GOT3 (cell line): Measurements from ENCODE around the gene PRTN3.
"Not testable (repeated sequence)": the region's sequence is repeated elsewhere in the genome, so short reads cannot be mapped to it uniquely, and the experiment has no call there.

ENCODE experiments used
- DNase-seq: peaks from one replicate; lab custom pipeline; 2025; ENCODE audit warnings: mixed read lengths; lab: John Stamatoyannopoulos, UW

Gene PRTN3

DNA sequence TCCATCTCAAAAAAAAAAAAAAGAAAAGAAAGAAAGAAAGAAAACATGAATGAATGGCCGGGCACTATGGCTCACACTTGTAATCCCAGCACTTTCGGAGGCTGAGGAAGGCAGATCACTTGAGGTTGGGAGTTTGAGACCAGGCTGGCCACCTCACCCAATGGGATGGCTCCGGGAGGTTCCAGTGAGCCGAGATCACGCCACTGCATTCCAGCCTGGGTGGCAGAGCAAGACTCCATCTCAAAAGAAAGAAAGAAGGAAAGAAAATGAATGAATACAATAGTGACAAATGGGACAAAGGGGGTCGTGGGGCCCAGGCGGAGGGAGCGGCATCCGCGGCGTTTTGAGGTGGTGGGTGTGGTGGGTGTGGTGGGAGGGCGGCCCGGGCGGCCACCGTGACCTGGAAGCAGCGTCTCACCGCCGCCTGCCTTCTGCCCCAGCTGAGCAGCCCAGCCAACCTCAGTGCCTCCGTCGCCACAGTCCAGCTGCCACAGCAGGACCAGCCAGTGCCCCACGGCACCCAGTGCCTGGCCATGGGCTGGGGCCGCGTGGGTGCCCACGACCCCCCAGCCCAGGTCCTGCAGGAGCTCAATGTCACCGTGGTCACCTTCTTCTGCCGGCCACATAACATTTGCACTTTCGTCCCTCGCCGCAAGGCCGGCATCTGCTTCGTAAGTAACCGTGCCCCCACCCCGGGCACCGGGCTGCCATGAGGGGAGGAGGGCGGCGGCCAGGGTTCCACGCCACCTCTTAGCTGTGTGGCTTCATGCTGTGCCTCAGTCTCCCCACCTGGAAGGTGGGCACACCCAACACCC, 5.1 kb downstream of the PRTN3 start:
- DNase-seq: no peak

- DNase-seq: no peak
Observed at GRCh38 chr19:848386-848921, 7.7 kb downstream of the PRTN3 start.

DNA sequence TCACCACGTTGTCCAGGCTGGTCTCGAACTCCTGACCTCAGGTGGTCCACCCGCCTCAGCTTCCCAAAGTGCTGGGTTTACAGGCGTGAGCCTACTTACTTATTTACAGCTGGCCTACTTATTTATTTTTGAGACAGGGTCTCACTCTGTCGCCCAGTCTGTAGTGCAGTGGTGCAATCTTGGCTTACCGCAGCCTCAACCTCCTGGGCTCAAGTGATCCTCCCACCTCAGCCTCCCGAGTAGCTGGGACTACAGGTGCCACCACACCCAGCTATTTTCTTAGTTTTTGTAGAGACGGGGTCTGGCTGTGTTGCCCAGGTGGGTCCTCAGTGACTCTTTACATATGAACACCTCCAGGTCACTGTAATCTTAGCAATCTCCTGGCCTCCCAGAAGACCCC, 8.4 kb downstream of the PRTN3 start:
- not testable (repeated sequence) for DNase-seq

DNA sequence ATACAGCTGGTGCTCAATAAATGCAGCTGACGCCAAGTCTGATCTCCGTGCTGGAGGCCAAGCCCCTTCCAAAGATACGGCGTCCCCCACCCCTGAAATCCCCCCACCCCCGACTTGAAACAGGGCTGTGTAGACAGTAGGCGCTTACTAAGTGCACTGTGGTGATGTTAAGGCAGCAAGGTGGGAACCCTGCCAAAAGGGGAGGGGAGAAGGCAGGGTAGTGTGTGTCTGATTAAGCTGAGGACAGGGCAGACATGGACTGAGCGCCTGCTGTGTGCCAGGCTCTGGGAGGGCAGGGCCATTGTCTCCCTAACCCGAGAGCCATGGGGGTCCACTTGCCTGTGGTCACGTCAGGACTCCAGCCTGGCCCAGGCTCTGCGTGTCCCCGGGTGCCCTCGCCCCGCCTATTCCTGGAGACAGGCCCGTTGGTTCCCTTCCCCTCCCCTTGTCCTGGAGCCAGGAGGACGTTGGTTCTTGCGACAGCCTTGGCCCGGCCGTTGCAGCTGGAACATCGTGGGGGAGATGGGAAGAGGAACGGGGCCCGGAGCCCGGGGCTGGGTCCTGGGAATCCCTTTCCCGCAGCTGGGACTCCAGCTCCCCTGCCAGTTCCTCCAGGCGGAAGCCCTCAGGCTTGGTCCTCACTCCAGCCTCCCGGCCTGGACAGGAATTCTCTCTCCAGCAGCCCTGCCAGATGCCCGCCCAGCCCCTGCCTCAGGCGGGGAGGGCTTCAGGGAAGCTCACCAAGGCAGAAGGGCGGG, 9.6 kb downstream of the PRTN3 start:
- DNase-seq: peak; percentile 43

DNA sequence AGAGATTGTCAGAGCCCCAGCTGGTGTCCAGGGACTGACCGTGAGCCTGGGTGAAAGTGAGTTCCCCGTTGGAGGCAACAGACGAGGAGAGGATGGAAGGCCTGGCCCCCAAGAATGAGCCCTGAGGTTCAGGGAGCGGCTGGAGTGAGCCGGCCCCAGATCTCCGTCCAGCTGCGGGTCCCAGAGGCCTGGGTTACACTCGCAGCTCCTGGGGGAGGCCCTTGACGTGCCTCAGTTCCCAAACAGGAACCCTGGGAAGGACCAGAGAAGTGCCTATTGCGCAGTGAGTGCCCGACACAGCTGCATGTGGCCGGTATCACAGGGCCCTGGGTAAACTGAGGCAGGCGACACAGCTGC, 10.2 kb downstream of the PRTN3 start:
- DNase-seq: no peak

DNA sequence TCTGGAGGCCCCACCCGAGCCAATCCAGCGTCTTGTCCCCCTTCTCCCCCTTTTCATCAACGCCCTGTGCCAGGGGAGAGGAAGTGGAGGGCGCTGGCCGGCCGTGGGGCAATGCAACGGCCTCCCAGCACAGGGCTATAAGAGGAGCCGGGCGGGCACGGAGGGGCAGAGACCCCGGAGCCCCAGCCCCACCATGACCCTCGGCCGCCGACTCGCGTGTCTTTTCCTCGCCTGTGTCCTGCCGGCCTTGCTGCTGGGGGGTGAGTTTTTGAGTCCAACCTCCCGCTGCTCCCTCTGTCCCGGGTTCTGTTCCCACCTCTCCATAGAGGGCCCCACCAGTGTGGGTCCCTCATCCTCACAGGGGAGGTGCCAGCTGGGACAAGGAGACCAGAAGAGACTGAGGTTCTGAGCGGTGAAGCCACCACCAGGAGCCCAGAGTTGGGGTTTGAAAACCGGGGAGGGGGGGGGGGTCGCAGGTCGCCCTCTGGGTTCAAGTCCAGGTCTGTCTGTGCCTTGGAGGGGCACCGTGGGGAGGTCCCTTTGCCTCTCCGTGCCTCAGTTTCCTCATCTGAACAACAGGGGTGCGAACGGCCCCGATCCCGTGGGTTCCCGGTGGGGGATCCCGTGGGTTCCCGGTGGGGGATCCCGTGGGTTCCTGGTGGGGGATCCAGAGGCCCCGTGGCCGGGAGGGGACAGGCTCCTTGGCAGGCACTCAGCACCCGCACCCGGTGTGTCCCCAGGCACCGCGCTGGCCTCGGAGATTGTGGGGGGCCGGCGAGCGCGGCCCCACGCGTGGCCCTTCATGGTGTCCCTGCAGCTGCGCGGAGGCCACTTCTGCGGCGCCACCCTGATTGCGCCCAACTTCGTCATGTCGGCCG, 11.6 kb downstream of the PRTN3 start, which contains the start of gene ELANE:
Gene ELANE (plus strand): TSS at position 168 of the 878 bp plus-strand sequence. CDS start 26 bp downstream, at position 194.
- no peak for DNase-seq

DNA sequence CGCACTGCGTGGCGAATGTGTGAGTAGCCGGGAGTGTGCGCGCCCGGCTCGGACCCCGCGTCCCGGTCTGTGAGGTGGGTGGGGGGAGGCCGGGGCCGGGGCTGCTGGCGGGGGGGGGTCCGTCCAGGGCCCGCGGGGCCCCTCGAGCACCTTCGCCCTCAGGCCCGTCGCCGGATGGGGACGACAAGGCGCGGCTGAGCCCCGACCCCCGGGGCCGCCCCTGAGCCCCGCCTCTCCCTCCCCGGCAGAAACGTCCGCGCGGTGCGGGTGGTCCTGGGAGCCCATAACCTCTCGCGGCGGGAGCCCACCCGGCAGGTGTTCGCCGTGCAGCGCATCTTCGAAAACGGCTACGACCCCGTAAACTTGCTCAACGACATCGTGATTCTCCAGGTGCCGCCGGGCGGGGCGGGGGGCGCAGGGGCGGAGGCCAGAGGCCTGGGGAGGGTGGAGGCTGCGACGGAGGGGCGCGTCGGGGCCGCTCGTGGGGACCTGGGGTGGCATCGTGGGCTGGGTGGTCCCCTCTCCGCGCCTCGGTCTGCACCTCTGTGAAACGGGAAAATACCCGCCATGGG, 12.3 kb downstream of the PRTN3 start:
- DNase-seq: no peak

DNA sequence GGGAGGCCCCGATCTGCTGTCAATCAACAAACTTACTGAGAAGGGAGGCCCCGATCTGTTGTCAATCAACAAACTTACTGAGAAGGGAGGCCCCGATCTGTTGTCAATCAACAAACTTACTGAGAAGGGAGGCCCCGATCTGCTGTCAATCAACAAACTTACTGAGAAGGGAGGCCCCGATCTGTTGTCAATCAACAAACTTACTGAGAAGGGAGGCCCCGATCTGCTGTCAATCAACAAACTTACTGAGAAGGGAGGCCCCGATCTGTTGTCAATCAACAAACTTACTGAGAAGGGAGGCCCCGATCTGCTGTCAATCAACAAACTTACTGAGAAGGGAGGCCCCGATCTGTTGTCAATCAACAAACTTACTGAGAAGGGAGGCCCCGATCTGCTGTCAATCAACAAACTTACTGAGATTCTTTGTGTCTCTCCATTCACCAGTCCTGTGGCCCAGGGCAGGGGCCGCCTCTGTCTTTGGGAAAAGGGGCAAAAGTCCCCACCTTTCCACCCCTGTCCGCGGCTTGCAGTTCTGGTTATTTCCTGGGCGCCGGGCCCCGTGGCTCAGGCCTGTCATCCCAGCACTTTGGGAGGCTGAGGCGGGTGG, 12.9 kb downstream of the PRTN3 start:
- not testable (repeated sequence) for DNase-seq

DNA sequence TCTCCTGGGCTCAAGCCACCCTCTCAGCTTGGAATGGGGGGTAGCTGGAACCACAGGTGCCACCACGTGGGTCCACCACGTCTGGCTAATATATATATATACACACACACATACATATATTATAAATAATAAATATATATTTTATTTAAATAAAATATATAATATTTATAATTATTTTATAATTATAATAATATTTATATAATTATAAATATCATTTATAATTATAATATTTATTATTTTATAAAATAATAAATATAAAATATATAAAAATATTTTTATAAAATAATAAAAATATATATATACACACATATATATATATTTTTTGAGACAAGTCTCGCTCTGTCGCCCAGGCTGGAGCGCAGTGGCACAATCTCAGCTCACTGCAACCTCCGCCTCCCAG, 13.8 kb downstream of the PRTN3 start:
- no peak for DNase-seq

DNA sequence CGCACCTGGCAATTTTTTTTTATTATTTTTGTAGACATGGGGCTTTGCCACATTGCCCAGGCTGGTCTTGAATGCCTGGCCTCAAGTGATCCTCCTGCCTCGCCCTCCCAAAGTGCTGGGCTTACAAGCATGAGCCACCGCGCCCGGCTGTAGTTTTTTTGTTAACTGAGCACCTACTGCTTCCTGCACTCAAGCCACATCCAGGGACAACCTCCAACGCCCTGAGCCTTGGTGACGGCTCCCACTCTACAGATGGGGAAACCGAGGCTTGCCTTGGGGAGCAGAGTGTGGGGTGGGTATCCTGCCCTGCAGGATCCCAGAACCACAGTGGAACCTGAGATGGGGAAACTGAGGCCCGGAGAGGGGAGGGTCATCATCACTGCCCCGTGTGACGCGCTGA, 14.3 kb downstream of the PRTN3 start:
- no peak for DNase-seq

GRCh38 chr19:855566-856120, 14.8 kb downstream of the PRTN3 start:
- DNase-seq: no peak

DNA sequence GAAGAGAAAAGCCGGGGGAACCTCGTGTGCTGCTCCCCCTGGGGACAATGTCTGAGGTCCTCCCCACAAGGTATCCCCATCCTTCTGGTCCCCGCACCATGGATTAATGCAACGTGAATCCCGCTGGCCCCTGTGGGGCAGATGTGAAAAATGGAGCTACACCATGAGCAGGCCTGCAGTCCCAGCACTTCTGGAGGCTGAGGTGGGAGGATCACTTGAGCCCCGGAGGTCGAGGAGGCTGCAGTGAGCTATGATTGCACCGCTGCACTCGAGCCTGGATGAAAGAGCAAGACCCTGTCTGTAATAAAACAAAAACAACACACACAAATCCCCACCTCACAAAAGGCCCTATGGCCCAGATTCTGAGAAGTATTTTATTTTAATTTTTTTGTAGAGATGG, 17.5 kb downstream of the PRTN3 start:
- DNase-seq: no peak

DNA sequence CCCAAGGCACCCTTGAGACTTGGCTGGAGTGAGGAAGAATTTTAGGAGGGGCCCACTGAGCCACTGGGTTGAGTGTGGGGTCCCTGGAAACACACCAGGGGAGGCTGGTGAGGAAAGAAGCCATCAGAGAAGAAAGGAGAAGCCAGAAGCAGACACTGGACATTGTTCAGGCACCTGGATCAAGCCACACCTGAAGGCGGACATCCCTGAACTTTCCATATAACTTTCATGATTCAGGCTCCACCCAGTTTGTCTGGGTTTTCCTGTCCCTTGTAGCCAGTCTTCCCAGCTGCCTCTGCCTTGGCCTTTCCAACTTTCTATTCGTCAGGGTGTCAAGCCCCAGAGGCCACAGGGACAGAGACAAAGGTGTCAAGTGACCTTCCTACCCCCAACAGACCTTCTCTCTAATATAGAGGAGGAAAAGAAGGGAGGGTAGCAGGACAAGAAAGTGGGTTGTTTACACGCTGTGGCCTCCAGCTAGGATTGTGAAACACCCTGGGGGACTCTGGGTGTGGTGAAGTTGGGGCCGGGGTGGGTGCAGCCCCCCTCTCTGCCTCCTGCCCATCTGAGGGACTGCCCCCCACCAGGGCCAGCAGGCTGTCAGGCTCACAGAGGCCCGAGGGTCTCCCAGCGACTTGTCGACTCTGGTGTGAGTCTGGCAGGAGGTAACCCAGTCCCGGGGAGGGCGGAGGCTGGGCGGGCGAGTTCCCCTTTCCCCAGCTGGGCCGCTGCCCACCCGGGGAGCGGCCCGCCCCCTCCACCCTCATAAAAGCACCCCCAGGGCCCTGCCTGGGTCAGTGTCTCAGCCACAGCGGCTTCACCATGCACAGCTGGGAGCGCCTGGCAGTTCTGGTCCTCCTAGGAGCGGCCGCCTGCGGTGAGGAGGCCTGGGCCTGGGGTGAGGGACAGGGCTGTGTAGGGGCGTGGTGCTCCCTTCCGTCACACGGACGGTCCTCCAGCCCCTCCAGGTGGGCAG, 18.4 kb downstream of the PRTN3 start, which contains the start of gene CFD:
Gene CFD (plus strand): TSS at position 797 of the 976 bp plus-strand sequence. CDS start 26 bp downstream, at position 823.
- no peak for DNase-seq

DNA sequence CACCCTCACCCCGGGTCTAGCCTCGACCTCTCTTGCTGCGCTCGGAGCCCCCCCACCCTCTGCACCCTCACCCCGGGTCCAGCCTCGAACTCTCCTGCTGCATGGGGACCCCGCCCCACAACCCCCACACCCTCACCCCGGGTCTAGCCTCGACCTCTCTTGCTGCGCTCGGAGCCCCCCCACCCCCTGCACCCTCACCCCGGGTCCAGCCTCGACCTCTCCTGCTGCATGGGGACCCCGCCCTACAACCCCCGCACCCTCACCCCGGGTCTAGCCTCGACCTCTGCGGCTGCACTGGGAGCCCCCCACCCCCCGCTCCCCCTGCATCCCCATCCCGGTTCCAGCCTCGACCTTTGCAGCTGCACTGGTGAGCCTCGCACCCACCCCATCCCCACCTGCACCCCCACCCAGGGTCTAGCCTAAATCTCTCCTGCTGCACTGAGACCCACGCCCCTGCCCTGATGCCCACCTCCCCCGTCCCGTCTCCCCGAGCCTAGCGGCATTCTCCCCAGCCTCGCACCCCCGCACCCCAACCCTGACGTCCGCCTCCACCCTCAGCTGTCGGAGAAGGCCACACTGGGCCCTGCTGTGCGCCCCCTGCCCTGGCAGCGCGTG, 20.4 kb downstream of the PRTN3 start:
- no peak for DNase-seq

DNA sequence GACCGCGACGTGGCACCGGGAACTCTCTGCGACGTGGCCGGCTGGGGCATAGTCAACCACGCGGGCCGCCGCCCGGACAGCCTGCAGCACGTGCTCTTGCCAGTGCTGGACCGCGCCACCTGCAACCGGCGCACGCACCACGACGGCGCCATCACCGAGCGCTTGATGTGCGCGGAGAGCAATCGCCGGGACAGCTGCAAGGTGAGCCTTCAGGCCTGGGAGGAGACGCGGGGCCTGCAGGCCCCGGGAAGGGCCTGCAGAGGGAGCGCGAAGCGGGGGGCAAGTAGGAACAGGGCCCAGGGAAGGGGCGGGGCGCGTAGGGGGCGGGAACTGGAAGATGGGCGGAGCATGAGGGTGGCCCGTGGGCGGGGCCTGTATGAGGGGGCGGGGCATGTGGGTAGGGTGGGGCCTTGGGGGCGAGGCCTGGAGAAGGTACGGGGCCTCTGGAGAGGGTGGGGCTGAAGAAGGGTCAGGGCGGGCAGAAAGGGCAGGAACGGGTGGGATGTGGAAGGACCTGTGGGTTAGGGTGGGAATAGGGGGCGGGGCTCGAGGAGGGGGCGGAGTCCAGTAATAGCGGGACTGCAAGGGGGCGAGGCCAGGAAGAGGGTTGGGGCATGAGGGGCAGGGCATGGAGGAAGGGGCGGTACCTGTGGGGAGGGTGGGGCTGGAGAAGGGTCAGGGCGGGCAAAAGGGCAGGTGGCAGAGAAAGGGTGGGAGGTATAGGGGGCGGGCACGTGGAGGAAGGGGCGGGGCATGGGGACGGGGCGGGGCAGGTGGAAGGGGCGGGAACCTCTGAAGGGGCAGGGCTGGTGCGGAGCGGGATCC, 21.2 kb downstream of the PRTN3 start:
- no peak for DNase-seq

GRCh38 chr19:862581-863314, 21.9 kb downstream of the PRTN3 start:
- no peak for DNase-seq

DNA sequence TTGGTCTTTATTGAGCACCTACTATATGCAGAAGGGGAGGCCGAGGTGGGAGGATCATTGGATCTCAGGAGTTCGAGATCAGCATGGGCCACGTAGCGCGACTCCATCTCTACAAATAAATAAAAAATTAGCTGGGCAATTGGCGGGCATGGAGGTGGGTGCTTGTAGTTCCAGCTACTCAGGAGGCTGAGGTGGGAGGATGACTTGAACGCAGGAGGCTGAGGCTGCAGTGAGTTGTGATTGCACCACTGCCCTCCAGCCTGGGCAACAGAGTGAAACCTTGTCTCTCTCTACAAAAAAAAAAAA, 22.5 kb downstream of the PRTN3 start:
- DNase-seq: no peak
